ENCODE measurements around the gene FGF14.

The FGF14 gene

DNA sequence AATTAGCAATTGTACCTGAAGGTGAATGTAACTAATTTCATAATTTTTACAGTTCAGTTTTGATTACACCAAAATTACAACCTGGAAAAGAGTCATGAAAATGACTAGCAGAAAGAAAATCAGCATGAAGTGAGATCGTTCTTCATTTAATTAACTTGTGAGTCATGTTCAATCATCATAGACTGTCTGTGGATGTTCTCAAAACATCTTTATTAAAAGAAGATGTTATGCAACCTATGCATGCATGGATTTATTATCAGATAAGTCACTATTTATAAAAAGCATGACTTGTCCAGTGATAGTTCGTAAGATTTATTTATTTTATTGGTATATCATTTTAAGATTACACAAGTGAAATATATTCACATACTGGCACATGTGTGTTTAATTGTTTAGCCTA, 703.4 kb downstream of the FGF14 start:
- H3K9me3 Mint-ChIP-seq: peaks cover 9% of the 10 kb centered on the region
- H3K4me3 Mint-ChIP-seq: no peak overlapping the region
- no peaks in the 10 kb centered on the region for H3K27me3 Mint-ChIP-seq
- intact Hi-C loops (cut with micrococcal nuclease): no loop called here
- no peak overlapping the region for H3K27ac Mint-ChIP-seq
- no peaks in the 10 kb centered on the region for H3K36me3 Mint-ChIP-seq (ENCODE audit: low read depth)
- no peaks in the 10 kb centered on the region for H3K4me1 Mint-ChIP-seq (ENCODE audit: low read depth)

DNA sequence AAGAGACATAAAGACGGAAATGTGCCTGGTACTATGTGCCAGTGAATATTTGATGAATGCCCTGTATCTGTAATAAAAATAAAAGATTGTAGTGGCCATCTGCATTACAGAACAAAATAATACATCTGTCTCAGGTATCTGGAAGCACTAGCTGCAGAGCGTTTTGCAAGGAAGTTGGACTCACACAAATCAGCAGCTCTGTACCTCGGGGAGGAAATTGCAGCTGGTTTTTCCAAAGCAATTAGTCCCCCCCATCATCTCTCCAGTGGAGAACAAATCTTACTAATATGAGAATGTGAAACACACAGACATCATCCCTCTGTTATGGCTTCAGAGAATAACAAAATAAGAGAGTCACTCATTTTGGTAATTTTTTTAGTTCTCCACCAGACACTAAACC, 704.1 kb downstream of the FGF14 start:
- Mint-ChIP-seq H3K27me3 (no peaks in the 10 kb centered on the region), H3K27ac (no peak overlapping the region), H3K4me3 (no peak overlapping the region), H3K4me1 (ENCODE audit: low read depth) (no peaks in the 10 kb centered on the region), H3K9me3 (peaks cover 9% of the 10 kb centered on the region), H3K36me3 (ENCODE audit: low read depth) (no peaks in the 10 kb centered on the region)
- intact Hi-C loops (cut with micrococcal nuclease): no loop called here

DNA sequence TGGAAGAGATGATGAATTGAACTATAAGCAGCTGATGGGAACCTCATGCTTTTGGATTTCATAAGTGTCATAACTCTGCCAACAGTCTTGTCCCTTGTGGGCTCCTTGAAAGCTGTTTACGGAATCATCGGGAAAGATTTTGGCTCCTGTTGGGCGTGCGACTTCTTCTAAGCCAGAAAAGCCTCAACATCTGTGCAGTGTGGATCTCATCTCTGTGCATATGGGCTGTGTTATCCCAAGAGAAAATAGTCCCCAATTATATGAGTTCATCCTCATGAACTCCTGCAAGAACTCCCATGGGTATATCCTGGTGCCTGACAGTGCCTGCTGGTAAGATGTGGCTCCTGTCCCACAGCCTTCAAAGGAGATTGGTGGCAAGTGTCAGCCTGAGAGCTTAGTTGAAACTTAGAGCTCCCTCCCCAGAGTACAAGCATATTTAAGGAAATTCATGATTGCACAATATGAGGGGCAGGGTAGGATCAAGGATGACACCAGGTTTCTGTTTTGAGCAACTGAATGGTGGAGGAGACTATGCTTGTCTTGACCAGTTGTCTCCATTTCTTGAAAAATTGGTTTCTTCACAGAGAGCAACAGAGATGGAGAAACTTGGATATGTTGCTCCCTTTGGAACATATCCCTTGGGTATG, 705.9 kb downstream of the FGF14 start:
- H3K36me3 Mint-ChIP-seq (ENCODE audit: low read depth): no peaks in the 10 kb centered on the region
- no peak overlapping the region for H3K27ac Mint-ChIP-seq
- peaks cover 9% of the 10 kb centered on the region for H3K9me3 Mint-ChIP-seq
- H3K4me3 Mint-ChIP-seq: no peak overlapping the region
- no peaks in the 10 kb centered on the region for H3K4me1 Mint-ChIP-seq (ENCODE audit: low read depth)
- intact Hi-C loops (cut with micrococcal nuclease): no loop called here
- H3K27me3 Mint-ChIP-seq: no peaks in the 10 kb centered on the region

DNA sequence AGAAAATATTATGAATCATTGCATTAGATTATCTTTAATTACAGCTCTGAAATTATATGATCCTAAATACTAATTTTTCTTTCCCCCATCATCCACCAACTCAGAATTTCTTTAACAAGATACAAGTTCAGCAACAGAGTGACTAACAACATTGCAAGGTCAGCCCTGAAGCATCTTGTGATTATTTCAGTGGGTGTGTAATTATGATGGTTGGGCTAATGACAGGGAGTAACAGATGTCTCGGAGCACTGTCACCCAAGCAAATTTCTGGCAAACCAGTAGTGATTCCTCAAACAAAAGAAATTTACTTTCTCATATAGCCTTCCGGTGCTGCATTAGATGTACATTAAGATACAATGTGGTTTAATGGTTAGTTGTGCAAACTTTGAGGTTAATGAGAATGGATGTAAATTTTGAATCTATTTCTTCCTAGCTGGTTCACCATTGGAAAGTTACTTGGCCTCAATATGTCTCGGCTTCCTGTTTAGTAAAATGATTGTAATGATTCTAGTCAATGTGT, 710.4 kb downstream of the FGF14 start:
- H3K9me3 Mint-ChIP-seq: no peaks in the 10 kb centered on the region
- H3K4me3 Mint-ChIP-seq: no peak overlapping the region
- H3K27ac Mint-ChIP-seq: no peak overlapping the region
- no peaks in the 10 kb centered on the region for H3K27me3 Mint-ChIP-seq
- no peaks in the 10 kb centered on the region for H3K36me3 Mint-ChIP-seq (ENCODE audit: low read depth)
- H3K4me1 Mint-ChIP-seq (ENCODE audit: low read depth): no peaks in the 10 kb centered on the region
- intact Hi-C loops (cut with micrococcal nuclease): no loop called here

DNA sequence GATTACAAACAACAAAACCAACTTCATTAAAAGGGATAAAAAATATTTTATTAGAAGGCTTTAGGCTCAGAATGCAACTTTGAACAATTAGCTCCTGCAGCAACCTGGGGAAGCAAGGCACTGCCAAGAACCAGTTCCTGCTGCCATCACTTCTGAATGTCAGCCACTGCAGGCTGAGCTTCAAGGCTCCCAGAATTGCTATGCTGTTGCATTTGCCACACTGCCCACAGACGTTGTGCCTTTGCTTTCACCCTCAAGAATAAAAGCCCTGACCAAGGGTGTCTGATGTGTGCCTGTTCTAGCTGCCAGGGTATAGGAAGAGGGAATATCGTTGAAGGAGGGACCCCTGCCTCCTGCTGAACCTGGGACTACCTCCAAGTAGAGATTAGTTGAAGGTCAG, 711.0 kb downstream of the FGF14 start:
- Mint-ChIP-seq H3K27ac (no peak overlapping the region), H3K9me3 (no peaks in the 10 kb centered on the region), H3K27me3 (no peaks in the 10 kb centered on the region), H3K36me3 (ENCODE audit: low read depth) (no peaks in the 10 kb centered on the region), H3K4me3 (no peak overlapping the region), H3K4me1 (ENCODE audit: low read depth) (no peaks in the 10 kb centered on the region)
- intact Hi-C loops (cut with micrococcal nuclease): no loop called here

DNA sequence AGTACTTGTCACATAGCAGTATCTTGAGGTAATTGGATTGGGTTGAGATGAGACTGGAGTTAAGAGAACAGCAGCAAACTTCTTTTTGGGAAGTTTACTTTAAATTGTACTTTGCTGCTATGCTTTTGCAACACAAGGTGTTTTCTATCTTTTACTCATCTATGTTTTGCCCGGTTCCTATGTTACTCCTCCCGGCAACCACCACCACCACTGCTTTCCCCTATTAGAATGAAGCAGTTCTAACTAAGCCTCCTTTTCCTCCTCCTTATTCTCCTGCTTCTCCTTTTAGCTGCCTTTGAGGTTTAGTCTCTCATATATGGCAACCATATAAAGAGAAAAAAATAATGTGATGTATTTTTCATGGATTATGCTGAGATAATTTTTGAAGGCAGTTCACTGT, 715.8 kb downstream of the FGF14 start:
- no peaks in the 10 kb centered on the region for H3K4me1 Mint-ChIP-seq (ENCODE audit: low read depth)
- H3K4me3 Mint-ChIP-seq: no peak overlapping the region
- no peaks in the 10 kb centered on the region for H3K9me3 Mint-ChIP-seq
- H3K36me3 Mint-ChIP-seq (ENCODE audit: low read depth): no peaks in the 10 kb centered on the region
- no peak overlapping the region for H3K27ac Mint-ChIP-seq
- intact Hi-C loops (cut with micrococcal nuclease): no loop called here
- no peaks in the 10 kb centered on the region for H3K27me3 Mint-ChIP-seq

DNA sequence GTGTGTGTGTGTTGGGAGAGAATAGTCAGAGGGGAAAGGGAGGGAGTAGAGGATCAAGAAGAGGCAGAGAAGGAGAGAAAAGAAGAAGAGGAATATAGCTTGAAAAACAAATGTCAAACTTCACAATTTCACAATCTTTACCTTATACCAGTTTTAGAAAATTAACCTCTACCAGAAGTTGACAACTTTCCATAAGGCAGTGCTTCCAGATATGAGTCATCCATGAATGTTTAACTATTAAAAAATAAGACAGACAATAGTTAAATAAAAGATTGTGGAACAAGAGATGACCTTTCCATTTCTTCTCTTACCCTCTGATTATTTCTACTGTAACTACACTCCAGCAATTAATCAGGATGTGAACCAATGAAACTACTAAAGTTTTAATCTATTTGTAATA, 720.0 kb downstream of the FGF14 start:
- no peaks in the 10 kb centered on the region for H3K4me1 Mint-ChIP-seq (ENCODE audit: low read depth)
- H3K36me3 Mint-ChIP-seq (ENCODE audit: low read depth): no peaks in the 10 kb centered on the region
- H3K9me3 Mint-ChIP-seq: no peaks in the 10 kb centered on the region
- H3K27ac Mint-ChIP-seq: no peak overlapping the region
- H3K4me3 Mint-ChIP-seq: no peak overlapping the region
- intact Hi-C loops (cut with micrococcal nuclease): no loop called here
- H3K27me3 Mint-ChIP-seq: no peaks in the 10 kb centered on the region

DNA sequence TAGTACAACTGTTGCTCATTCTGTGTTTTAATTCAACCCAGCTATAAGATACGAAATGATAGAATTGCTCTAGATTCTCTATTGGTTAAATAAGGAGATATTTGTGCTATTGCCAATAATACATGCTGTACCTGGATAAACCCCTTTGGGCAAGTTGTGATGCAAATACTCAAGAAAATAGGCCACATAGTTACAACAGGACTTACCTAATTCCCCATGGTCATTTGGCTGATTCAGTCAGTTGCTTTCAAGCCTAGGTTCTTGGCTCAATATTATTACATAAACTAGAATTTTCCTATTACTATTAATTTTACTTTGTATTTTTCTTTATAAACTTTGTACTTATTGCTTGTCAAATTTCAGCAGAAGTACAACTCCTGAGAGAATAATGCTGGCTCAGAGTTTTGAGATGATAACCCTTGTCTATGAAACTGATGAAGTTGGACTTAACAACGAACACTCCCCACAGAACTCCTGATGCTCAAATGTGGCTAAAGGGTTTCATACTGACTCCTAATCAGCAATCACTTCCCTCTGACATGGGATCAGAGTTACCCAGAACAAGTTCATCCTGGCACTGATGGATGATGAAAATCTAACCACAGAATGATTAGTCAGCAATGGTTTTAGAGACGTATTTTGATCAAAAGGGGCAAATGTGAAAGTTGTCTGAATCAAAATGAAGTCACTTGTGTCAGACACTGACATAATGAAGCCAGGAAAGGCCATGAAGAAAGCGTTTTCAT, 728.3 kb downstream of the FGF14 start:
- intact Hi-C loops (cut with micrococcal nuclease): no loop called here
- Mint-ChIP-seq H3K9me3 (no peaks in the 10 kb centered on the region), H3K27ac (no peak overlapping the region), H3K27me3 (no peaks in the 10 kb centered on the region), H3K4me3 (no peak overlapping the region), H3K4me1 (ENCODE audit: low read depth) (no peaks in the 10 kb centered on the region), H3K36me3 (ENCODE audit: low read depth) (no peaks in the 10 kb centered on the region)

DNA sequence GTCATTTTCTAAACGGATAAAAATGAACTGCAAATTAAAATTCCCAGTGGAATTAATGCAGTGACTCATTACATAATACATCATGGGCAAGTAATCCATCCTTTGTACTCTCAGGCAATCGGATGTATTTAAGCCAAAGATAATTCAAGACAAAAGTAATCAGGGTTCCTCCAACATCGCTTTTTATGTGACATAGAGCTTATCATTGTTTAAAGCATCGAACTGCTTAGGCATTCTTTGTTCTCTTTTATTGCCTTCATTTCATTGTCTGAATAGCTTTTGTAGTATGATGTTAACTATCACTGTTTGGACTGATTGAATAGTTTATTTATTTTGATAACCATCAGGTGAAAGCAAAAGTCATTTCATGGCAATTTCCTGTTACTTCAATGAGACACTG, 740.0 kb downstream of the FGF14 start:
- Mint-ChIP-seq H3K27me3 (no peaks in the 10 kb centered on the region), H3K27ac (no peak overlapping the region), H3K4me3 (no peak overlapping the region), H3K36me3 (ENCODE audit: low read depth) (no peaks in the 10 kb centered on the region), H3K4me1 (ENCODE audit: low read depth) (no peaks in the 10 kb centered on the region), H3K9me3 (no peaks in the 10 kb centered on the region)
- intact Hi-C loops (cut with micrococcal nuclease): no loop called here
